Measurements from ENCODE around the gene RIMBP2. TPM values are rescaled to one million over a fixed set of nuclear protein-coding genes. Genes with fewer than 3 reads are reported as not detected.

Gene RIMBP2
- total RNA-seq, 2 donors from 2014 or later: 0.14 TPM; not detected in 1

DNA sequence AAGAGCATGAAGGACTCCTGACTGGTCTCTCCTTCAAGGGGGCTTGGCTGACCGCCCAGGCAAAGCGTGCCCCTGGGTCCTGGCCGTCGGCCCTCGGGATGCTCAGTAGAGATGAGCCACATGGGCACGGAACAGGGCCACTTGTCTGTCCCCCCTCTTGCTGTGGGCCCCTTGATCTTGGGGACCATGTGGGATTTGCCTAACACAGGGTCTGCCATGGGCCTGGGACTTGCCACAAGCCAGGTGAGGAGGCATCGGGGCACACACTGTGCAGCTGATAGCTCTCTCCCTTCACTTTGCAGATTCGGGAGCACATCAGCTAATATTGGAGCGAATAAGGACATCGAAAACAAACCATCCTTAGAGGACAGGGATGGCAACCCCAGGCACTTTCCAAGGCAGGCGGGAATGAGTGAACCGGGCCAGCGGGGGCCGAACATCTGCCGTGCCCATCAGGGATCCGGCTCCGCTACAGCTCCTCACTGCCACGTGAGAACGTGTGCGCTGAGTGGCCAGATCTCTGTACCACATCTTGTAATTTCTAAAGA is 290.3 kb downstream of the RIMBP2 start:
- Mint-ChIP-seq H3K4me3 (no peak overlapping the region), H3K27me3 (ENCODE audit: low read depth) (no peaks in the 10 kb centered on the region), H3K4me1 (ENCODE audit: low read depth) (no peaks in the 10 kb centered on the region), H3K9me3 (no peaks in the 10 kb centered on the region), H3K27ac (no peak overlapping the region), H3K36me3 (ENCODE audit: insufficient read depth in 2 of 2) (no peaks in the 10 kb centered on the region)
- ATAC-seq (replicated peaks in 1 of 2): no peak
- DNase-seq: no peak

DNA sequence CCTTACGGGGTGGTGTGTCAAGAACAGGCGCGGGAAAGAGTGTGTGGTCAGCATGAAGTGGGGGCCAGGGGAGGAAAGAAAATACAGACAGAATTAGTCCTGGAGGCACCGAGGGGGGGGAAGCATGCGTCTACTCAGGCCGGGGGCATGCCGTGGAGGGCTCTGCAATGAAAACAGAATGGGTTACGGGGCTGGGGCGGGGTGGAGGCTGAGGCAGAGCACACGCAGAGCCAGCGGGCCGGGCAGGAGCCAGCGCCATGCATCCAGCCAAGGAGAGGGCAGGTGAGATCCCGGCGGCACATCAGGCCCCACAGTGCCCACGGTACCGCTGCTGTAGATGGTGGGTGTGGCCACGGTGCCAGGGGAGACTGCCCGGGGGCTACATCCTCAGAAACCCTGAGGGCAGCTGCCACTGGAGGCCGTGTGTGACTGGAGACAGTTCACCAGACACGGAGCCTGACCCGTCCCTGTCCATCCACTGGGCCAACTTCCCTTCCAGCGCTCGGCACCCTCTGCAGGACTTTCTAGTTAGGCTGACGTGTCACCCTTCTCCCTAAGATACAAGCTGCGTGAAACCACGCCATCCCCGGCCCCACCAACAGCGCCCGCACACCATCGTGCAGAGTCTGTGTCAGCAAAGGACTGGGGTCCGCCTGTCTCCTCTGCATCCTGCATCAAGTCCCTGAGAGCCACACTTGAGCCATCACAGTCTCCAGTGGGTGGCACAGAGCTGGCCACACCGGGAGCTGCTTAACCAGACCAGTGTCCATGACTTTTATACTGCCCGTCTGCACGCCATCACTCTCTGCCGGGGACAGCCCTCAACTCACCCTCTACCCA is 291.0 kb downstream of the RIMBP2 start:
- no peak overlapping the region for H3K27ac Mint-ChIP-seq
- H3K27me3 Mint-ChIP-seq (ENCODE audit: low read depth): no peaks in the 10 kb centered on the region
- no peak overlapping the region for H3K4me3 Mint-ChIP-seq
- H3K36me3 Mint-ChIP-seq (ENCODE audit: insufficient read depth in 2 of 2): no peaks in the 10 kb centered on the region
- DNase-seq (no peak), ATAC-seq (replicated peaks in 1 of 2) (no peak)
- no peaks in the 10 kb centered on the region for H3K4me1 Mint-ChIP-seq (ENCODE audit: low read depth)
- H3K9me3 Mint-ChIP-seq: no peaks in the 10 kb centered on the region

DNA sequence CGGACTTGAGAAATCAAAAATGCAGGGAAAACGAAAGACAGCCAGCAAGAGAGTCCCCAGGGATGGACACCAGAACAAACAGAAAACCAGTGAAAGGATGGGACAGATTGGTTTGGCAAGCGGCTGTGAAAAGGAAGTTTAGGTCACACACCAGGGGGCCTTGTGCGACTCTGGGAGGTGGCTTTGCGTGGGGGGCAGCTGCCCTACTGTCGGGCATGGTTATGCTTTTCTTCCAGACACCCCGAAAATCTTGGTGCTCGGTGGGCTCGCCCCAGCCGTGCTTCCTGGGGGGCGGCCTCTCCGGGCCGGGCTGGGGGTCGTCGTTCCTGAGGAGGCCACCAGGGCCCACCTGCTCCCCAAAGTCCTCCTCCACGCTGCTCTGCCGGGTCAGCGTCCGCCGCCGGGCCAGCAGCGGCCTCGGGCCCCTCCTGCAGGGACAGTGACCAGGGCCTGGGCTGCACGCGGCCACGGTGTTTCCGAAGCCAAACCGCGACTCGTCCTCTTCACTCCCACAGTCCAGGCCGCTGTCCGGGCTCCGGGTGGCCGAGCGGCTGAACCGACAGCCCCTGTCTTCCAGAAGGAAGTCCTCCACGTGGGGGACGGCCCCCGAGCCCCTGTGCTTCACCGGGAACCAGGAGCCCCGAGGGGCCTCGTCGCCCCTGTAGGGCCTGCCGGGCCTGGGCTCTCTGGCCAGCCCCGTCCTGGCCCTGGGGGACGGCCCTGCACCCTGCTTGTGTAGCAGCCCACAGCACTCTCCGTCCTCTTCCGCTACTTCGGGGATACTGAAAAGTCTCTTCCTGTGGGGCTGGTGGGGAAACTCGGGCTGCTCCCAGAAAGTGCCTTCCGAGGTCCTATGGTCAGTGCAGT is 291.9 kb downstream of the RIMBP2 start:
- no peaks in the 10 kb centered on the region for H3K36me3 Mint-ChIP-seq (ENCODE audit: insufficient read depth in 2 of 2)
- no peak for DNase-seq
- no peaks in the 10 kb centered on the region for H3K4me1 Mint-ChIP-seq (ENCODE audit: low read depth)
- no peak overlapping the region for H3K4me3 Mint-ChIP-seq
- no peak for ATAC-seq (replicated peaks in 1 of 2)
- no peak overlapping the region for H3K27ac Mint-ChIP-seq
- no peaks in the 10 kb centered on the region for H3K9me3 Mint-ChIP-seq
- H3K27me3 Mint-ChIP-seq (ENCODE audit: low read depth): no peaks in the 10 kb centered on the region

DNA sequence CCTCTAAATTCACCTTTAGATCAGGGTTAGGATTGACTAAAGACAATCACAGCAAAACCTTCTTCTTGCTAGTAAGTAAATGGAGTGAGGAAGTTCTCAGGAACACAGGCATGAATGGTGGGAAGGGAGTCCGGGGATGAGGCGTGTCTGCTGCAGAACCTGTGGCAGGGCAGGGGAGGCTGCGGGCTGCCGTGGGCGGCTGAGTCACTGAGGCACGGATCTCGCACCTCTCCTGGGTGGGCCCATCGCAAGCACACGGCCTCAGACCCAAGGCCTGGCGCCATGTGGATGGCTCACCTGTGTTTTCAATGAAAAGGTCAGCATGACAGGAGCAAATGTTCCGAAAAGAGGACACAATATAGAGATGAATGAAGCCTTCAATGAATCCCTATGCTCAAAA is 293.0 kb downstream of the RIMBP2 start:
- Mint-ChIP-seq H3K4me3 (no peak overlapping the region), H3K9me3 (no peaks in the 10 kb centered on the region), H3K36me3 (ENCODE audit: insufficient read depth in 2 of 2) (no peaks in the 10 kb centered on the region), H3K27ac (no peak overlapping the region), H3K4me1 (ENCODE audit: low read depth) (no peaks in the 10 kb centered on the region), H3K27me3 (ENCODE audit: low read depth) (no peaks in the 10 kb centered on the region)
- ATAC-seq (replicated peaks in 1 of 2) (no peak), DNase-seq (no peak)

DNA sequence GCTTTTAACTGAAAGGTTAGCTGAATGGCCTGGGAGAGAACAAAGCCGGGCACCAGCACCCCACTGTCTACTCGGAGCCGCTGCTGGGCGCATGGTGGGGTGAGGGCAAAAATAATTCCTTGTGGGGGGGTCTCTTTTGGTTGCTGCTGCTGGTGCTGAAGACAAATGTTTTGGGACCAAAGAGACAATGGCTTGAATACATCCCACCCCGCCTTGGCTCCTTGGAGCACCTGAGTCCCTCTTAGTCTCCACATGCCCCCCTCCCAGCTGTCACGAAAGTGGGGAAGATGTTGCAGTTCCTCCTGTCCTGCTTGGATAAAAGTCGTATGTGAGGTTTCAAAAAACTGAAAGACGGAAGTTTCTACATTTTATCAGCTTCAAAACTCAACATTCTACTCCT is 293.4 kb downstream of the RIMBP2 start:
- Mint-ChIP-seq H3K4me1 (ENCODE audit: low read depth) (no peaks in the 10 kb centered on the region), H3K4me3 (no peak overlapping the region), H3K9me3 (no peaks in the 10 kb centered on the region), H3K27me3 (ENCODE audit: low read depth) (no peaks in the 10 kb centered on the region), H3K36me3 (ENCODE audit: insufficient read depth in 2 of 2) (no peaks in the 10 kb centered on the region), H3K27ac (no peak overlapping the region)
- DNase-seq: no peak
- ATAC-seq (replicated peaks in 1 of 2): no peak

DNA sequence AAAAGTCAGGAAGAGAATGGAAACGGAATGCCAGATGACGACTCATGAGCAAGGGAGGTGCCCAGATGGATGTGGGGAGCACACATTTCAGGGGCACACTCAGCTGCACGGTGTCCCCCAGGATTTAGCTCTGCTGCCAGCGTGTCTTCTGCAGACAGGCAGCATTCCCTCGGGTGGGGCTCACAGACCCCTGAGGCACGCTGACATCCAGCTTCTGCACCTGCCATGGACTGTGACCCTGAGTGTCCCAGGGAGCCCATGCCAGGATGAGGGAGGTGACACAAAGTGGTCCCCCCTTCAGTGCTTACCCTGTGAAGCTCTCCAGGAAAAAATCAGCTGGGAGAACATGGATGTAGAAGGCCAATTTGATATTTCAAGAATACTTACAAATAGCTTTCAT is 294.2 kb downstream of the RIMBP2 start:
- Mint-ChIP-seq H3K27me3 (ENCODE audit: low read depth) (no peaks in the 10 kb centered on the region), H3K9me3 (no peaks in the 10 kb centered on the region), H3K27ac (no peak overlapping the region), H3K4me1 (ENCODE audit: low read depth) (no peaks in the 10 kb centered on the region), H3K4me3 (no peak overlapping the region), H3K36me3 (ENCODE audit: insufficient read depth in 2 of 2) (no peaks in the 10 kb centered on the region)
- DNase-seq: no peak
- ATAC-seq (replicated peaks in 1 of 2): no peak

DNA sequence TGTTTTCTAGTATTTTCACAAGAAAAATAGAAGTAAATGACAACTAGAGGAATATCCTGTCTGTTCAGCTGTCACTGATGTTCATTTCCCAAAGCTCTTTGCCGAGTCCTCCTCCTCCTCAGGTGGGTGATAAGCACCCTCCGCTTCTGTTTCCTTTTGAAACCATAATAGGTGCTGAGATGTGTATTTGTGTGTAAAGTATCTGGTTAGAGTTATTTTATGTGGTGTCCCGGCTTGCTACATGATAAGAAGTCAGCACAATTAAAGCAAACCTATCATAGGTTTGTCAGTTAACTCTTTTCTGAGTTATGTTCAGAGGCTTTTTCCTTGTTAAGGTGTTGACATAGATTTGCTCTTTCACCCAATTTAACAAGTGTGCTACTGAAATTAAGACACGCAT is 296.0 kb downstream of the RIMBP2 start:
- no peak overlapping the region for H3K4me3 Mint-ChIP-seq
- no peaks in the 10 kb centered on the region for H3K36me3 Mint-ChIP-seq (ENCODE audit: insufficient read depth in 2 of 2)
- DNase-seq (no peak), ATAC-seq (replicated peaks in 1 of 2) (no peak)
- H3K27ac Mint-ChIP-seq: no peak overlapping the region
- H3K27me3 Mint-ChIP-seq (ENCODE audit: low read depth): no peaks in the 10 kb centered on the region
- H3K4me1 Mint-ChIP-seq (ENCODE audit: low read depth): no peaks in the 10 kb centered on the region
- H3K9me3 Mint-ChIP-seq: no peaks in the 10 kb centered on the region

DNA sequence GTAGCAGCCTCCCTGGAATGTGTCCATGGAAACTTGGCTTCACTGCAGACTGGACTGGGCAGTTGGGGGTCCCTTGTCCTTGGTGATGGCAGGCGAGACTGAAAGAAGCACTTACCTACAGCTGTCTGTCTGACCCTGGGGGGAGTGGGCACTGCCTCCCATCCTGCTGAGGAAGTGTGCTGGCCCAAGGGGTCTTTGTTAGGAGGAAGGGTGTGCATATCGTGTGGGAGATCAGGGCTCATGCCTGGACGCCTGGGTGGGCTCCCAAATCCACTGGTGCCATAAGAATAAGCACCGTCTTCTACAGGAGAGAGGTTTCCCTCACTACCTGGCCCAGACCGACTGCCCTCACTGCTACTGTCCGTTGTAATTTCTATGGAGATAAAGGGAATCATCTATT is 297.0 kb downstream of the RIMBP2 start:
- Mint-ChIP-seq H3K27me3 (ENCODE audit: low read depth) (peaks cover under 1% of the 10 kb centered on the region), H3K9me3 (peaks cover 0 to 2% of the 10 kb centered on the region in 2 donors), H3K4me1 (ENCODE audit: low read depth) (no peaks in the 10 kb centered on the region), H3K36me3 (ENCODE audit: insufficient read depth in 2 of 2) (no peaks in the 10 kb centered on the region), H3K4me3 (no peak overlapping the region), H3K27ac (no peak overlapping the region)
- ATAC-seq (replicated peaks in 1 of 2) (no peak), DNase-seq (no peak)

DNA sequence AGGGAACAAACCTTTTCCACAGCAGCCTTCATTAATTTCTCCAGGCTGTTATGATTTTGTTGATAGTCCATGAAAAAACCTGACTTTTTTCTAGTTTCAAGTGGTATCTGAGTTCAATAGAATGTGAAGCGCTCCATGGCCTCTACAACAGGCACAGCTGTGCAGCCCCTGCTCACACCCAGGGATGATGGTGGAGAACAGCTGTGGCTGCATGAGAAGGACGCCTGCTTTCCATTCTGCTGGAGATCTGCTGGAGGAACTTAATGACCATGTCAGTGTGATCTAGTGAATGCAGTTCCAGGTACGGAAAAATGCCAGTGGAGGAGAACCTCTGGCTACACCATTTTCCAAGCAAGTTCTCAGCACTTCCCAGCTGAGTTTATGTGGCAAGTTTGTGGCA is 297.8 kb downstream of the RIMBP2 start:
- Mint-ChIP-seq H3K27me3 (ENCODE audit: low read depth) (peaks cover 6% of the 10 kb centered on the region), H3K9me3 (peaks cover 0 to 2% of the 10 kb centered on the region in 2 donors), H3K4me1 (ENCODE audit: low read depth) (no peaks in the 10 kb centered on the region), H3K36me3 (ENCODE audit: insufficient read depth in 2 of 2) (no peaks in the 10 kb centered on the region), H3K4me3 (no peak overlapping the region), H3K27ac (no peak overlapping the region)
- DNase-seq (no peak), ATAC-seq (replicated peaks in 1 of 2) (no peak)

DNA sequence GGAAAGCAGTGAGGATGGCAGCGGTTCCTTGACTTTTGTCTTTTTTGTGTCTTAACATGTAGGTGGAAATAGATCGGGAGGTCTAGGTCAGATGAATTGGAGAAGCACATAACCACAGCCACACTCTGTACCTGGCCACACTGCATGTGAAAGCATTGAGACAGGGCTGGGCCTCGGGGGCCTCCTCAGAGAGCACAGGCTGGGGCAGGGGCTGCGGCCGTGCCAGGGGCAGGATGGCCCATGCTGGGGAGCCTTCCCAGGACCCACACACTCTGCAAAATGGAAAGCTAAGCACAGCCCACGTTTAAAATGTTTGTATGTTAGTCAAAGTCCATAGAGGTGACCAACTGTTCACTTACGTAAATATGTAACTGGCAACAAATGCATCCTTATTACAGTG is 301.7 kb downstream of the RIMBP2 start:
- DNase-seq (no peak), ATAC-seq (replicated peaks in 1 of 2) (no peak)
- Mint-ChIP-seq H3K4me1 (ENCODE audit: low read depth) (no peaks in the 10 kb centered on the region), H3K4me3 (no peak overlapping the region), H3K27me3 (ENCODE audit: low read depth) (peaks cover 6% of the 10 kb centered on the region), H3K9me3 (peaks cover 0 to 2% of the 10 kb centered on the region in 2 donors), H3K36me3 (ENCODE audit: insufficient read depth in 2 of 2) (peaks cover 0 to 1% of the 10 kb centered on the region in 2 donors), H3K27ac (no peak overlapping the region)

DNA sequence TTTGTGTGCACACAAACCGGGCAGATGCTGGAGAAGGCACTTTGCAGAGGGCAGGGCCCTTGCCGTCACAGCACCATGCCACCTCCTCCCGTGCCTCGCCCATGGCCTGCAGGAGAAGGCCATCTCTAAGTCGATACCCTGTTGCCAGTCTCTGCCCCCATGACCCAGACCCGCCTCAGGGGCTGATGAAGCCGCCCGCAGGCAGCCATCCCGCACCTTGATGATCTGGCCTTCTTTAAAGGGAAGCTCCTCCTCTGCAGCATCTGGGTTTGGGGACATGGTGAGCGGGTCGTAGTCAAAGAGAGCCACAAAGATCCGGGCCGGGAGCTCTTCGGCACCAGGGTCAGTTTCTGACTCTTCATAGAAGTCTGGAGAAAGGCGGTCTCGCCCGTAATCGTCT is 302.2 kb downstream of the RIMBP2 start:
- no peak overlapping the region for H3K27ac Mint-ChIP-seq

DNA sequence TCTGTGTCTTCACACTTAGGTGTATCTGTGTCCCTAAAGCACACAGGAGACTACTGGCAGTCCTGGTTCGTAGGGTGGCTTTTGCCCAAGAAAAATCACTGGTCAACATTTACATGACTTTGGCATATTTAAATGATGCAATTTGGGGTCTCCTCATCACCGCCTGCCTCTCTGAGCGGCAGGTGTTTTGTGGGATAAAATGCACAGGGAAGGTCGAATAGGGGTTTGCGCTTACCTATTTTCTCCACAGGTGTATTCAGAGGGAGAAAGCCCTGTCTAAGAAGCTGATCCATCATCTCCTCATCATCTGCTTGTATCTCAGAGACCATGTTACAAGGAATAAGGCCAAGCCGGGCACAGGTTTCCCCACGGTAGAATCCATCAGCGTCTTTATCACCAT is 303.7 kb downstream of the RIMBP2 start:
- no peak for ATAC-seq (replicated peaks in 1 of 2)
- Mint-ChIP-seq H3K4me1 (ENCODE audit: low read depth) (no peaks in the 10 kb centered on the region), H3K27me3 (ENCODE audit: low read depth) (peaks cover 6% of the 10 kb centered on the region), H3K4me3 (no peak overlapping the region), H3K27ac (no peak overlapping the region), H3K9me3 (peaks cover 0 to 2% of the 10 kb centered on the region in 2 donors), H3K36me3 (ENCODE audit: insufficient read depth in 2 of 2) (peaks cover 0 to 1% of the 10 kb centered on the region in 2 donors)
- DNase-seq: no peak

More for the DNA sequence above, 302.2 kb downstream of the RIMBP2 start:
- H3K4me1 Mint-ChIP-seq (ENCODE audit: low read depth): no peaks in the 10 kb centered on the region
- DNase-seq (no peak), ATAC-seq (replicated peaks in 1 of 2) (no peak)
- H3K36me3 Mint-ChIP-seq (ENCODE audit: insufficient read depth in 2 of 2): peaks cover 0 to 1% of the 10 kb centered on the region in 2 donors
- H3K9me3 Mint-ChIP-seq: peaks cover 0 to 2% of the 10 kb centered on the region in 2 donors
- H3K27me3 Mint-ChIP-seq (ENCODE audit: low read depth): peaks cover 6% of the 10 kb centered on the region
- no peak overlapping the region for H3K4me3 Mint-ChIP-seq

DNA sequence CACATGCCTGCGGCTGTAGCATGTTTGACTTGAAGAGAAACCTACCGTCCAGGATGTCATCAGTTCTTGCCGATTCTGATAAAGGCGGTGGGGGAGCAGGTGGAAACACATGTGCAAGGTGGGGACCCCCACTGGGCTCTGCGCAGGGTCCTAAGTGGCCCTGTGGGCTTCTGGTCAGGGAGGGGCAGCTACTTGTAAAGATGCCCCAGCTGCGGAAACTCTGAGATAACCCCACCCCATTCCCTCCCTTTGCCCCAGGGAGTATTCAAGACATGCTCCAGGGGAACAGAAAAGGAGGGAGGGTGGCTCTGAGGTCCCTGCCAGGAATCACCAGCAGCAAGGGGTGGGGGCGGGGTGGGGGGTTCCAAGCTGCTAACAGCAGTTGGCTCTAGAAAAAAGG is 310.8 kb downstream of the RIMBP2 start:
- no peak for DNase-seq
- H3K9me3 Mint-ChIP-seq: no peaks in the 10 kb centered on the region
- H3K4me3 Mint-ChIP-seq: no peak overlapping the region
- peaks cover 7% of the 10 kb centered on the region for H3K27me3 Mint-ChIP-seq (ENCODE audit: low read depth)
- no peak overlapping the region for H3K27ac Mint-ChIP-seq
- ATAC-seq (replicated peaks in 1 of 2): no peak
- no peaks in the 10 kb centered on the region for H3K36me3 Mint-ChIP-seq (ENCODE audit: insufficient read depth in 2 of 2)
- no peaks in the 10 kb centered on the region for H3K4me1 Mint-ChIP-seq (ENCODE audit: low read depth)

Data from activated T-cell treated with anti-CD3 and anti-CD28 coated beads, Interleukin-2, amount 50 U/mL, for 72 hours (primary cell).